ENCODE measurements around the gene LCTL. TPM values are rescaled to one million over a fixed set of nuclear protein-coding genes. Genes with fewer than 3 reads are reported as not detected.

LCTL gene
- total and polyA plus RNA-seq, 7 donors: 0.01 TPM; not detected in 6

DNA sequence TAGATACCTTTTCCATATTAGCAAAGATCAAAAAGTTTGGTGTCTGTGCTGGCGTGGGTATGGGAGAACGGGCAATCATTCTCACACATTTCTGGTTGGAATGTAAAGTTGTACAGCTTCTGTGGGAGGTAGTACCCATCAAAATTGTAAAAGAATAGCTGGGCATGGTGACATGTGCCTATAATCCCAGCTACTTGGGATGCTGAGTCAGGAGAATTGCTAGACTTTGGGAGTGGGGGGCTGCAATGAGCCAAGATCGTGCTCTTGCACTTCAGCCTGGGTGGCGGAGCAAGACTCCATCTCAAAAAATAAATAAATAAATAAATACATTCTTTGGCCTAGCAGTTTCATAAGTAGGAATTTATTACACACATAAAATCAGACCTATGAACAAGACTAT is 22.9 kb downstream of the LCTL start:
- H3K9me3 ChIP-seq: no peaks in the 10 kb centered on the region
- WGBS, 2 donors: 98 to 100% methylated on average over 4 of the region's 4 CpGs
- no peak overlapping the region for H3K4me3 ChIP-seq
- H3K27ac ChIP-seq: no peak overlapping the region
- no peaks in the 10 kb centered on the region for H3K4me1 ChIP-seq
- no peak for DNase-seq
- H3K27me3 ChIP-seq: no peaks in the 10 kb centered on the region
- H3K36me3 ChIP-seq: peaks cover 0 to 4% (median 2%) of the 10 kb centered on the region in 4 donors
- intact Hi-C loops (cut with DNase I): no loop called here
- TF ChIP-seq EP300 (IDR thresholded peaks at IDR 0.05) (no peak), POLR2AphosphoS5 (IDR thresholded peaks at IDR 0.05) (no peak), POLR2A (IDR thresholded peaks at IDR 0.05) (no peak), CTCF (IDR thresholded peaks at IDR 0.05) (no peak)

GRCh38 chr15:66535056-66535455 is 30.7 kb downstream of the LCTL start:
- 92 to 93% methylated on average over 9 of the region's 9 CpGs for WGBS, 2 donors
- H3K27ac ChIP-seq: no peak overlapping the region
- H3K27me3 ChIP-seq: no peaks in the 10 kb centered on the region
- H3K4me1 ChIP-seq: no peaks in the 10 kb centered on the region
- H3K4me3 ChIP-seq: no peak overlapping the region
- intact Hi-C loops (cut with DNase I): no loop called here
- H3K36me3 ChIP-seq: peaks cover 0 to 4% (median under 1%) of the 10 kb centered on the region in 4 donors
- no peak for DNase-seq
- H3K9me3 ChIP-seq: no peaks in the 10 kb centered on the region
- no peak for TF ChIP-seq POLR2A (IDR thresholded peaks at IDR 0.05)
- no peak for TF ChIP-seq CTCF (IDR thresholded peaks at IDR 0.05)
- TF ChIP-seq EP300 (IDR thresholded peaks at IDR 0.05): no peak
- no peak for TF ChIP-seq POLR2AphosphoS5 (IDR thresholded peaks at IDR 0.05)

GRCh38 chr15:66524838-66525237 is 41.0 kb downstream of the LCTL start:
- intact Hi-C loops (cut with DNase I): no loop called here
- 84 to 92% methylated on average over 4 of the region's 4 CpGs for WGBS, 2 donors
- Histone ChIP-seq H3K27me3 (no peaks in the 10 kb centered on the region), H3K4me3 (no peak overlapping the region), H3K9me3 (no peaks in the 10 kb centered on the region), H3K4me1 (no peaks in the 10 kb centered on the region), H3K36me3 (peaks cover 0 to 17% (median 1%) of the 10 kb centered on the region in 4 donors), H3K27ac (no peak overlapping the region)
- DNase-seq: no peak
- TF ChIP-seq POLR2AphosphoS5 (IDR thresholded peaks at IDR 0.05) (no peak), CTCF (IDR thresholded peaks at IDR 0.05) (no peak), EP300 (IDR thresholded peaks at IDR 0.05) (no peak), POLR2A (IDR thresholded peaks at IDR 0.05) (no peak)

DNA sequence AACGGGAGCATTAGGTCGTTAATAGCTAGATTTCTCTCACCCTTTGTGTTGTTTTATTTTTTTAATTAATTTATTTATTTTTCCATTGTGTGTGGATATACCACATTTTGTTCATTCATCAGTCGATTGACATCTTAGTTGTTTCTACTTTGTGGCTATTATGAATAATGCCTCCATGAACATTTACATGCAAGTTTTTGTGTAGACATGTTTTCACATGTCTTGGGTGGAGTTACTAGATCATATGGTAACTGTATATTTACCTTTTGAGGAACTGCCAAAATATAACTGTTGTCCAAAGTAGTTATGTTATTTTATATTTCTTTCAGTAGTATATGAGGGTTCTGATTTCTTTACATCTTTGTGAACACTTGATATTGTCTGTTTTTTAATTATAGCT is 41.9 kb downstream of the LCTL start:
- no peak overlapping the region for H3K27ac ChIP-seq
- H3K4me1 ChIP-seq: no peaks in the 10 kb centered on the region
- TF ChIP-seq EP300 (IDR thresholded peaks at IDR 0.05) (no peak), POLR2AphosphoS5 (IDR thresholded peaks at IDR 0.05) (no peak), CTCF (IDR thresholded peaks at IDR 0.05) (no peak), POLR2A (IDR thresholded peaks at IDR 0.05) (no peak)
- no peak for DNase-seq
- H3K4me3 ChIP-seq: no peak overlapping the region
- intact Hi-C loops (cut with DNase I): no loop called here
- no peaks in the 10 kb centered on the region for H3K27me3 ChIP-seq
- no peaks in the 10 kb centered on the region for H3K9me3 ChIP-seq
- H3K36me3 ChIP-seq: peaks cover 0 to 8% (median 0%) of the 10 kb centered on the region in 4 donors
- WGBS, 2 donors: 93 to 95% methylated on average over 3 of the region's 3 CpGs

GRCh38 chr15:66515901-66516322 is 49.9 kb downstream of the LCTL start:
- Histone ChIP-seq H3K9me3 (no peaks in the 10 kb centered on the region), H3K27ac (no peak overlapping the region), H3K4me1 (no peaks in the 10 kb centered on the region), H3K36me3 (peaks cover 0 to 16% (median 0%) of the 10 kb centered on the region in 4 donors), H3K27me3 (no peaks in the 10 kb centered on the region), H3K4me3 (no peak overlapping the region)
- intact Hi-C loops (cut with DNase I): no loop called here
- DNase-seq: no peak
- 94 to 99% methylated on average over 2 of the region's 2 CpGs for WGBS, 2 donors
- no peak for TF ChIP-seq CTCF (IDR thresholded peaks at IDR 0.05)
- TF ChIP-seq POLR2A (IDR thresholded peaks at IDR 0.05): no peak
- TF ChIP-seq POLR2AphosphoS5 (IDR thresholded peaks at IDR 0.05): no peak
- TF ChIP-seq EP300 (IDR thresholded peaks at IDR 0.05): no peak

All from sigmoid colon (tissue), 7 donors.